ENCODE results near the gene LUZP1. TPM values are rescaled to one million over a fixed set of nuclear protein-coding genes. Genes with fewer than 3 reads are reported as not detected.
A peak's percentile ranks its signal among the peaks of the same experiment; 100 is the strongest.

Gene LUZP1
- total RNA-seq, 1 donor from 2014 or later, result 10.8 TPM

- Mint-ChIP-seq H3K27me3 (no peaks in the 10 kb centered on the region), H3K4me3 (no peak overlapping the region), H3K27ac (peak overlapping the region; percentile 37), H3K9me3 (peaks cover 2% of the 10 kb centered on the region), H3K36me3 (ENCODE audit: low read depth) (no peaks in the 10 kb centered on the region), H3K4me1 (peaks cover 40% of the 10 kb centered on the region)
- TF ChIP-seq CTCF (IDR thresholded peaks at IDR 0.05), result no peak
- intact Hi-C loops (cut with micrococcal nuclease), result loop anchor here (5.0 kb wide), 1 partner anchor 168 kb away; the partner anchor contains the start of gene HNRNPR
- CTCF ChIA-PET, result interaction anchor here (2.4 kb wide), 1 partner anchor 9 kb away, joined by 10 read pairs; no protein-coding TSS in a partner anchor
- DNase-seq (no peak), ATAC-seq (ENCODE audit: low read depth) (no peak)
- POLR2A ChIA-PET, result interaction anchor here (1.1 kb wide), 1 partner anchor 75 kb away, joined by 3 read pairs; no protein-coding TSS in a partner anchor
Measured at GRCh38 chr1:23174426-23175110, 5.9 kb upstream of the LUZP1 start.

- peak overlapping the region; percentile 46 for H3K27ac Mint-ChIP-seq
- ChIA-PET CTCF (interaction anchor here (1.1 to 3.0 kb wide), 2 partner anchors 13 to 72 kb away, joined by 3 to 15 read pairs; no protein-coding TSS in a partner anchor), POLR2A (no interaction called here)
- peaks cover 30% of the 10 kb centered on the region for H3K4me1 Mint-ChIP-seq
- no peak for TF ChIP-seq CTCF (IDR thresholded peaks at IDR 0.05)
- H3K4me3 Mint-ChIP-seq, result no peak overlapping the region
- intact Hi-C loops (cut with micrococcal nuclease), result no loop called here
- ATAC-seq (ENCODE audit: low read depth) (no peak), DNase-seq (no peak)
- H3K27me3 Mint-ChIP-seq, result no peaks in the 10 kb centered on the region
- peaks cover 2% of the 10 kb centered on the region for H3K9me3 Mint-ChIP-seq
- H3K36me3 Mint-ChIP-seq (ENCODE audit: low read depth), result peaks cover 2% of the 10 kb centered on the region
Measured at GRCh38 chr1:23171181-23171755, 2.6 kb upstream of the LUZP1 start.

GRCh38 chr1:23169727-23170335 is 1.2 kb upstream of the LUZP1 start:
- CTCF ChIA-PET, result interaction anchor here (1.0 to 3.0 kb wide), 2 partner anchors 14 to 70 kb away, joined by 3 to 15 read pairs; no protein-coding TSS in a partner anchor
- POLR2A ChIA-PET, result interaction anchor here (0.6 to 3.7 kb wide), 5 partner anchors 8 to 70 kb away, joined by 3 to 25 read pairs (median 5); no protein-coding TSS in a partner anchor
- no peaks in the 10 kb centered on the region for H3K27me3 Mint-ChIP-seq
- DNase-seq, result no peak
- ATAC-seq (ENCODE audit: low read depth), result peak; percentile 69
- peaks cover 2% of the 10 kb centered on the region for H3K9me3 Mint-ChIP-seq
- TF ChIP-seq CTCF (IDR thresholded peaks at IDR 0.05), result no peak
- peak overlapping the region; percentile 95 for H3K4me3 Mint-ChIP-seq
- peak overlapping the region; percentile 78 for H3K27ac Mint-ChIP-seq
- peaks cover 29% of the 10 kb centered on the region for H3K4me1 Mint-ChIP-seq
- intact Hi-C loops (cut with micrococcal nuclease), result loop anchor here (2.0 to 5.0 kb wide), 3 partner anchors 55 to 1388 kb away; partner anchors contain the start of genes KDM1A and USP48
- H3K36me3 Mint-ChIP-seq (ENCODE audit: low read depth), result peaks cover 2% of the 10 kb centered on the region

GRCh38 chr1:23169195-23169575 is 529 bp upstream of the LUZP1 start:
- Mint-ChIP-seq H3K4me3 (peak overlapping the region; percentile 95), H3K4me1 (peaks cover 23% of the 10 kb centered on the region), H3K27me3 (no peaks in the 10 kb centered on the region), H3K27ac (peak overlapping the region; percentile 78), H3K36me3 (ENCODE audit: low read depth) (peaks cover 2% of the 10 kb centered on the region), H3K9me3 (no peaks in the 10 kb centered on the region)
- intact Hi-C loops (cut with micrococcal nuclease), result loop anchor here (2.0 to 5.0 kb wide), 3 partner anchors 54 to 1387 kb away; partner anchors contain the start of genes KDM1A and USP48
- ChIA-PET CTCF (interaction anchor here (0.8 to 3.0 kb wide), 3 partner anchors 15 to 70 kb away, joined by 3 to 15 read pairs (median 5); no protein-coding TSS in a partner anchor), POLR2A (interaction anchor here (0.6 to 3.7 kb wide), 6 partner anchors 8 to 444 kb away, joined by 3 to 25 read pairs (median 4); no protein-coding TSS in a partner anchor)
- no peak for ATAC-seq (ENCODE audit: low read depth)
- no peak for TF ChIP-seq CTCF (IDR thresholded peaks at IDR 0.05)
- no peak for DNase-seq
